GM10847 (cell line): ENCODE data around the gene POLR2C.

Experiments used
- POLR2A ChIP-seq: IDR thresholded peaks from 2 replicates; pipeline ENCODE4 v1.6.1; 2011; ENCODE audit not compliant: insufficient read length; ENCODE audit errors: extremely low read depth

Gene POLR2C

DNA sequence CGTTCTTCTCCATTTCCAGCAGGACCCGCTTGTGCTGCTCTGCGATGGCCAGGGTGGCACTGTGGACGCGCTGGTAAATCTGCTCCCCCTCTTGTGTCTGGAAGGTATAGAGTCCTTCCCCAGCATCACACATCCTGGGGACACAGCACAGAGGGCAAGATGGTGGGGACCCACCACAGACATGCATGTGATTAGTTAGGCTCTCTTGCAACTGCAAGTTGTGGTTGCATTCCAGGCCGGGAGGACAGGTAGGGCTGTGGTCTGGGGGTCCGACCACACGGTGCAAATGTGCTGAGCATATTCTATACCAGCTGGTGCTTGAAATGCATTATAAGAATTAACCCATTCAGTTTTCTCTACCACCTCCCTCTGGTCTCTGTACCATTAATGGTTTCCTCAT is 11.4 kb downstream of the POLR2C start:
- no peak for TF ChIP-seq POLR2A

DNA sequence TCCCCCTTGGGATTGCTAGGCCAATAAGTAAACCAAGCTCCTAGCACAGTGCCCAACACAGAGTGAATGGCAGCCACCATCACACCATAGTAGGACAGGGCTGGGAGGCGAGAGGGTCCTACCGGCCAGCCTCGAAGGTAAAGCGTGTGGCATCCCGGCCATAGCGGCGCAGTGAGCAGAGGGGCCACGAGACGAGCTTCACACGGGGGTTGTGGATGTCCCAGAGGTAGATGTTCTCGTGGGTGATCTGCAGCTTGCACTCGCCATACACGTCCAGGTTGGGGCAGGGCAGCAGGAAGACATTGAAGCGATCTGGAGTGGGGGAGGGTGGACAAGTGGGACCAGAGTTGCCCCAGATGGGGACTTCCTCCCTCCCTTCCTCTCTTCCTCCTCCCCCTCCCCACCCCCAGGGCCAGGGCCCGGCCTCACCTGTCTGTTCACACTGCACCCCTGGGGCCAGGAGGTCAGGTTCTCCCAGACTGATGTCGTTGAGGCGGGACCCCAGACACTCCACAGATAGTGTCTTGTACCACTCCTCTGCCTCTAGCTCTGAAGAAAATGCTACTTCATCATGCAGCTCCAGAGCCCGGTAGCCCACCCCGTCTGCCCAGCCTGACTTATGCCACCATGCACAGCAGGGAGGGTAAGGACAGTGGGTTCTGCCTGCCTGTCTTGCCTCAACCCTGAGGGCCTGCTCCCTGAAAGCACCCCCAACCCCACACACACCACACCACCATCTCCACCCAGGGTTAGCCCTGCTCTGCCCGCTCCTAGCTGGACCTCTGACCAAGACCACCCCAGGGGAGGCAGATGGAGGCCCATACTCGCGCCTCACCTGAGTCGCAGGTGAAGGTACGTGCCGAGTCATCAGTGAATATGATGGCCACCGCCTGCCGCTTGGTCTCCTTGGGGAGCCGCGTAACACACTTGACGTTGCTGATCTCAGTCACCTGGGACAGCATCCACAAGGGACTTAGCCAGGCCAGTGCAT is 12.5 kb downstream of the POLR2C start:
- no peak for TF ChIP-seq POLR2A

DNA sequence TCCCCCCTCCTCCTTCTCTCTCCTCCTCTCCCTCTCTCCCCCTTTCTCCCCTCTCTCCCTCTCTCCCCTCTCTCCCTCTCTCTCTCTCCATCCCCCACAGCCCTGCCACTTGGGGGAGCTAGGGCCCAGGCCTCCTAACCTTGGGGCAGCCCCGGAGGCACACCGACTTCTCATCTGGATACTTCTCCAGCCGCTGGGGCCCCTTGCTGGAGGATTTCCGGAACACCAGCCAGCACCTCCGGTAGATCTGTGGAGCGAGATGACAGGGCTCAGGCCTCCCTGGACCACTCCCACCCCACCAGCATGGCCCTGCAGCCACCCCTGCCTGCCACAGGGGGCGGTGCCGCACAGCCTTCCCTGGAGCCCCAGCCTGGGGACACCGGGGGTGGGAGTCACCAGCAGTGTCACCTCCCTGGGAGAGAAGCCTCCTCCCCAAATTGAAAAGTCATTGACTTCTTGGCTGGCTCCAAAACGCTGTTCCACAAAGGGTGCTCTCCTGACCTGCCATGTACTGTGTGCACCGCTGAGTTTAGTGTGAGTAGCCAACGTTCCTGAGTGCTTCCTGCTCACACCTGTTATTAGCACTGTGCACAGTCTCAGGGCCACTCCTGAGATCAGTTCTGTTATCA is 13.3 kb downstream of the POLR2C start:
- no peak for TF ChIP-seq POLR2A

DNA sequence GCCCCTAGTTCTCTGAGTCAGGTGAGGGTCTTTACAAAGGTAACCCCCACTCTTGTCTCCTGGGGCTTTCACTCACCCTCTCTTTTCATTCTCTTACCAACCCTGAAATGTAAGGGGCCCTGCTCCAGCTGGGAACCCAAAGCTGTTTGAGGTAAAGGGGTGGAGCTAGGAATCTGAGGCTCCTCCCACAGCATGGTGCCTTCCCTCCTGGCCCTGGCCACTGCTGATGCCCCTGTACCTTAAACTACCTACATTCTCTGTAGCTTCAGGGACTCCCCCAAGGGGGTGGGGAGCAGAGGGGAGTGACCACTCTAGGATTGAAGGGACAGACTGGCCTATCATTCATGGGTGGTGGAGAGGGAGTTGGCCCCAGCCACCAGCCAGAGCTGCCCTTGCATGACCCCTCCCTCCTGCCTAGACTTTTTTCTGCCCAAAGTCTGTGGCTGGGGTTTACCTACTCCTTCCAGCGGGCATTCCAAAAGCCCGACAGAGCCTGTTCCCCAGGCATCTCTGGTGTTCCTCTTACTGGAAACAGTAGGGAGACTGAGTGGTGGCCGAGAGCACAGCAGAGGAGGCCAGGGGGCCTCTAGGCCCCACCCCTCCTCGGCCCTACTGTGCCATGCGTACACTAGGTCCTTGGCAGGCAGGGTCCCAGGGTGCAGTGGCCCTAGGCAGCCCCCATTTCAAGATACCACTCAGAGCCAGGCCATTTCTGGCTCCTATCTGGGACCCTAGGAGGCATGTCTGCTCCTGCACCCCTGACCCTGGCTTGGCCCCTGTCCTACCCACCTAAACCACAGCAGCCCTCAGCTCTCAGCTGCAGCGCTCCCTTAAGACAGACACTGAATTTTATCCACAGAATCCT is 14.3 kb downstream of the POLR2C start:
- TF ChIP-seq POLR2A = no peak

DNA sequence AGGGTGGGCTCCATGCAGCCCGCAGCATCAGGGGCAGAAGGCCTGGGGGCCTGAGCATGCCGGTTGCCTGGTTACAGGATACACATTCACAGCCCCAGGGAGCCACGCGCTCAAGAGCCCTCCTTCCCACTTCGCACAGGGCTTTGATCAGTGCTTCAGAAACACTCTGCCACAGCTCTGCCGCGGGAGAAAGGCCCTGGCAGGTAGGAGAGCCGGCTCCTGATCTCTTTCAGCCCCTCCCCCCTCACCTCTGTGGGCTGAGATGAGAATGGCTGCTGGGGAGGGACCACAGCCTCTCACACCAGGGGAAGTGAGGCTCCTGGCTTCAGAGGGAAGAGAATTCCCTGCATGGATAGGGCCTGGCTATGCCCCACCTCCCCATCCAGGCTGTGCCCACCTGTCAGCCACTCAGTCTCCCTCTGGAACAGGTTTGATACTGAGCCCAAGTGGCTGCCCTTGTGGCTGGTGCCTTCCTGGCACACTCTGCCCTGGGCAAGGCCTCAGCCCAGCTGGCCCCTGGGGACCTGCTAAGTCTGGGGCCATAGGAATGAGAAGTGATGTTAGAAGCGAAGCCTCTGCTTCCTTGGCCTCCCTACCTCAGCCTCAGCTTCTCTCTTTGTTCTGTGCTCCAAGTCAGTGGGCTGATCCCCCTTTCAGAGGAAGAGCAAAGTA is 15.2 kb downstream of the POLR2C start:
- TF ChIP-seq POLR2A = no peak

DNA sequence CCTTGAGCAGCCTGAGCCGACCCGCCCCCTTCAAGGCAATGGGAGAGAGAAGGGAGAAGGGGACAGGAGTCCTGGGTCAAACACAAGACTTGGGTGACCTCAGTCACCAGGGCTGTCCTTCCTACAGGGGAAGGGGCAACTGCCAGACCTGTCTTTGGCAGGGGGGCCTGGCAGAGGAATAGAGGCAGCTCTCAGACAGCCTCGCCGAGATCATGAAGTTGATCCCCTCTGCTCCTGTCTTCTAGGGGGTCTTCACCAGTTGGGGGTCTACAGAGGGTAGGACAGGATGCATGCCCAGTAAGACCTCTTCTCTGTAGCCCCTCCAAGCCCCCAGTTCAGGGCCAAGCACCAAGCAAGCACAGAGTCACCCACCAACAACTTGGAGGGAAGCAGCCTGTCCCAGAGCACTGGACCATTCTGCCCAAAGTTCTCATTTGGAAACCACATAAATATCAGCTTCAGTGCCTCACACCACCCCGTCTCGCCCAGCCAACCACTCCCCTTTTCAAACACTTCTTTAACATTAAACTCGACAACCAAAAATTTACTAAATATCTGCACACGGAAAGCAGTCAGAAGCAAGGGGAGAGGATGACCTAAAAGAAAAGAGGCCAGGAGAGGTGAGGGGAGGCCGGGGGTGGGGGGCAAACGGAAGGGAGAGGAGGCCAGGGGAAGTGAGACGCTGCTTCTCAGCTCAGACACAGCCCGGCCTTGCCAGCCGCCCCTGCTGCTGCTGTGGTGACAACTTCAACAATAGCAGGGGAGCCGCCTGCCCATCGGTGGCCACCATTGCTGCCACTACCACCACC is 16.1 kb downstream of the POLR2C start:
- no peak for TF ChIP-seq POLR2A

DNA sequence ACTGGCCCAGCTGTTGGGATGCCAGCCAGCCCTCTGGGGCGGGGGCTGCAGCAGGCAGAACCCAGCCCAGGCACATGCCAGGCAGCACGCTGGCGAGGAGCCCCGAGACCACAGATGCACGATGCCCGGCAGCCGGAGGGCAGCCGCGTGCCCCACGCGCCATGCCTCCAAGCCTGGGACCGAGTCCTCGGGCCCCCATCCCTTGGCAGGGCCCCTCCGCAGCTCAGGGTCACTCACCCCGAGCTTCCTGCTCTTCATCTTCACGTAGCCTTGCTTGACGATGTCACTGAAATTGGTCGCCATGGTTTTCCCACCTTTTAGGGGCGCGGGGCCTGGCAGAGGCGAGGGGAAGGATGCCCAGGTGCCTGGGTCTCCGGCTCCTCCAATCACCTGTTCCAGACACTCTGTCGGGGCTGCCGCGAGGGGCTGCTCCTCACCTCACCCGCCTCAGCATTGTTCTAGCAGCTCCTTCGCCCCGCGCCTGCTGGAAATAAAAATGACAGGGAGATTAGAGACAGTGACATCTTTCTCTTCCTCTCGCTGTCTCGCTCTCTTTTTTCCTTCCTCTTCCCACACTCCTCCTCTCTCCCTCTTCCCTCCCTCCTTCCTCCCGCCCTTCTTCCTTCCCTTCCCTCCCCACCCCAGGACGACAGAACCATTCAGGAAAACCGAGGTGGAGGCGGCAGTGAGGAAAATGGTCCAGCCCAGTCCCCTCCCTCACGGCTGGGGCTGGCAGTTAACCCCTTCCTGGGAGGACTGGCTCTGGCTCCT is 16.9 kb downstream of the POLR2C start:
- no peak for TF ChIP-seq POLR2A

DNA sequence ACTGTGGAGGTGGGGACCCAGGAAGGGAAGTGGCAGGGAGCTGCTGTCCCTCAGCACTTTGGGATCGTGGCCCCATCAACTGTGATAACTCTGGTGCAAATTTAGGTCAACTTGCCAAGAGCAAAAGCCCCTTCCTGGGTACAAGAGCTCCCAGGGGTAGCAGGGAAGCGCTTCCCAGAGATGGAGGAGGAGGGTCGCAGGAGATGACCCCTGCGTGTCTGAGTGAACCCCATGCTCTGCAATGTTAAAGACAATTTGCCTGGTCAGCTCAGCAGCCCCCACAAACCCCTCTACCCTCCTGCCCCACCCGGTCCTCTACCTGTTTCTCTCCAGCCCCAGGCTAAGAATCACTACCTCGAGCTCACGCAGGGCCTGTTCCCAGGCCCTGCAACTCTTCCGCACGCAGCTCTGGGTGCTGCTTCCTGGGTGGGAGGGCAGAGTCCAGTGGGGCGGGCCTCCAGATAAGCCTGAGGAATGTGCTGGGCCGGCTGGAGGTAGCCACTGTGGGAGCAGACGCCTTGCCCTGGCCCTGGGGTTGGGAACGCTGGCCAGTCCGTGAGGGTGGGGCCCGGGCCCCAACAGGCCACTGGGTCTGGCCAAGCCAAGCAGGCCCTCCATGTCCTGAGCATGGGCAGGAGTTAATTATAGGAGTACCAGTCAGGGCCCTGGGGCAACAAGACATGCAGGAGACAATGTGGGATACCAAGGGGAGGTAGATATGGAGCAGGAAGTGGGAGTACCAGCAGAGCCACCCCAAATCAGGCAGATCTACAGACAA is 17.7 kb downstream of the POLR2C start:
- TF ChIP-seq POLR2A = no peak

DNA sequence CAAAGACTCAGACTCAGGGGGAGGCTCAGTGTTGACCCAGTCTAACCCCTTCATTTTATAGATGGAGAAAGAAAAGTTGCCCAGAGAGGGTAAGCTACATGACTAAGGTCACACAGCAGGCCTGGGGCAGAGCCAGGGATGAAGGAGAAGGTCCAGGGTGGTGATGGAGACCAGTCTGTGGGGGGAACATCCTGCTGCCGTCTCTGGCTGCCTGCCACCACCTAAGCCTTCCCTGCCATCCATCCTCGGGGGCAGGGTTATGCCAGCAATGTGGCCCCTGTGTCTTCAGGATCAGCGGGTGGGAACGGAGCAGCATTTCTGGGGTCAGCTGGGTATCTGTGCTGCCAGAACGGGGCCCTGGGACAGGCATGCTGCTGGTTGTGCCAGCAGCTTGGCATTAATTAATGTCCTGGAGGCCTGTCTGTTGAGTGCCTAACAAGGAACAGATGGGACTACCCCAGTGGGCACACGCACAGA is 18.3 kb downstream of the POLR2C start:
- no peak for TF ChIP-seq POLR2A

DNA sequence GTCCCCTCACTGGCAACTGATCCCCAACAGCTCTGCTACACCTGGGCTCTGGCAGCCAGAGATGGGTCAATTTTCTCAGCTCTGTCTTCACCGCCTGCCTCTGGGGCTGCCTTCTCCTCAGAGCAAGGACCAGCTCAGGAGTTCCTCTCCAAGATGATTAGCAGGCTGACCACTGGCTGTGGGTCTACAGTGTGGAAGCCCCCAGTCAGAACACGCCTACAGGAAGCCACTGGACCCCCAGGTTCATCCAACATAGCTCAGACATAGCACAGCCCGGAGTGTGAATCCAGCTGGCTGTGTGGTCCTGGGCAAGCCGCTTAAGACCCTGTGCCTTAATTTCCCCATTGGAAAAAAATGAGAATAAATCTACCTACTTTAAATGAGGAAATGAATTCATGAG is 18.9 kb downstream of the POLR2C start:
- TF ChIP-seq POLR2A = no peak

DNA sequence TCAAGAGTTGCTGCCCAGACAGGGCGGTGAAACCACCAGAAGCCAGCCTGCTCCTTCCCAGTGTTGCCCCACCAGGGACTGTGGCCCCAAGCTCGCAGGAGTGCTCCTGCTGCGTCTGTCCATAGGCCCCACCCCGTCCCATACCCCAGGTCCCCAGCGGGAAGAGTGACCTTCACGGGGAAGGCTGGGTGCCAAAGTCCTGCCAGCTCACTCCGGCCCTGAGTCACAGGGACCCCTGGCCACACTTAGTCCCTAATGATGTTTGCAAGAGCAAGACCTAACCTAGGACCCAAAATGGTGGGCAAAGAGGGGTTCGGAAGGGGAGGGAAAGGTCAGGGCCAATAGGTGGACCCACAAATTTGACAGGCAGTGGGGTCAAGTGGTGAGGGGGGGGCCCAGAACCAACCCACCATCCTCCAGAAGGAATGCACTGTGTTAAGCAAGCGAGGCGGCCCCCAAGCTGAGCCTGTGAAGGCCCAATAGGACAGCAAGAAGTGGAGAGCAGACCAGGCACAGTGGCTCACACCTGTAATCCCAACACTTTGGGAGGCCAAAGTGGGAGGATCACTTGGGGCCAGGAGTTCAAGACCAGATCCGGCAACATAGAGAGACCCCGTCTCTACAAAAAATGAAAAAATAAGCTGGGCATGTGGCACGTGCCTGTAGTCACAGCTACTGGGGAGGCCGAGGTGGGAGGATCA is 20.5 kb downstream of the POLR2C start:
- no peak for TF ChIP-seq POLR2A
